ENCODE data around the gene AK4. TPM values are rescaled to one million over a fixed set of nuclear protein-coding genes. Genes with fewer than 3 reads are reported as not detected.

The AK4 gene
- total RNA-seq, 1 experiment from 2014 or later = 17.6 TPM

DNA sequence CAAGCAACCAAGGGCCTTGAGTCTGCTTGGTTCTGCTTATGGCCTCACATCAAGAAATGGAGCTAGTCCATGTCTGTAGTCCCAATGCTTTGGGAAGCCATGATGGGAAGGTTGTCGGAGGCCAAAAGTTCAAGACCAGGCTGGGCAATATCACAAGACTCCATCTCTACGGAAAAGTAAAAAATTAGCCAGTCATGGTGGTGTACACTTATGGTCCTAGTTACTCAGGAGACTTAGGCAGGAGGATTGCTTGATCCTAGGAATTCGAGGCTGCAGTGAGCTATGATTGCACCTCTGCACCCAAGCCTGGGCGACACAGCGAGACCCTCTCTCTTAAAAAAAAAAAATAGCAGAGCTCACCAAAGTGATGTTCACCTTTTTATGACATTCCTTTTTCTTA is 81.2 kb downstream of the AK4 start:
- BruUV-seq (replicated peaks) = no TSS peak

DNA sequence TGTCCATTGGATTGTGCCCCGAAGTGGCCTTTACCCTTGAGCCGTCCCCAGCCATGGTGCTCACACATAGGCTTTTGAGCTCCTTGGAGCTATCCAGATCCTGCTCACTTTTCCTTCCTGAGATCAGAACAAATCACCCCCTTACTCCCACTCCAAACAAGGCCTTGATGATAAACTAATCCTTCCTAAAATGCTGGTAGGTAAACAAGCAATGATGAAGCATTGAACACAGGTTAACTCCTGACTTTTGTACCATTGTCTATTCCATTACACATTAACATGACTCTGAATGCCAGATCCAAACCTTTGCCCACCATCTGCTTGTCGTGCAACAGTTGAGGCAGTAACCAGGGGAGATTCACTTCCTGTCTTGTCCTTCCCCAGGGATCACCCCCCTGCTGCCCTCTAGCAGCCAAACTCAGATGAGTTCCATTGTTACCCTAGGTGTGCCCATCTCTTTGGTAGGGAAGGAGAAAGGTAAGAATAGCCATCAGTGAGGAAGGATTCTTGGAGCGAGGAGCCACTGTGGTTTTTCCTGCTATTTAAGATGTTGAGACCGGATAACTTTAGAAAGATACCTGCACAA is 81.8 kb downstream of the AK4 start:
- H3K4me2 ChIP-seq = no peak overlapping the region
- H3K4me1 ChIP-seq (replicated peaks; ENCODE audit: insufficient read depth) = no peaks in the 10 kb centered on the region
- POLR2A ChIA-PET (ENCODE audit: unreplicated experiment) = no interaction called here
- no peak overlapping the region for H3K4me3 ChIP-seq
- intact Hi-C loops (cut with micrococcal nuclease; ENCODE audit: unreplicated experiment) = loop anchor here (10.0 kb wide), 1 partner anchor 1215 kb away; no protein-coding TSS in a partner anchor
- no peaks in the 10 kb centered on the region for H4K20me1 ChIP-seq (ENCODE audit: insufficient read depth)
- H3K27me3 ChIP-seq (ENCODE audit: insufficient read depth, low read depth) = no peaks in the 10 kb centered on the region
- TF ChIP-seq EZH2 (IDR thresholded peaks at IDR 0.05; ENCODE audit: low read depth) = no peak
- TF ChIP-seq, protein P1, sequence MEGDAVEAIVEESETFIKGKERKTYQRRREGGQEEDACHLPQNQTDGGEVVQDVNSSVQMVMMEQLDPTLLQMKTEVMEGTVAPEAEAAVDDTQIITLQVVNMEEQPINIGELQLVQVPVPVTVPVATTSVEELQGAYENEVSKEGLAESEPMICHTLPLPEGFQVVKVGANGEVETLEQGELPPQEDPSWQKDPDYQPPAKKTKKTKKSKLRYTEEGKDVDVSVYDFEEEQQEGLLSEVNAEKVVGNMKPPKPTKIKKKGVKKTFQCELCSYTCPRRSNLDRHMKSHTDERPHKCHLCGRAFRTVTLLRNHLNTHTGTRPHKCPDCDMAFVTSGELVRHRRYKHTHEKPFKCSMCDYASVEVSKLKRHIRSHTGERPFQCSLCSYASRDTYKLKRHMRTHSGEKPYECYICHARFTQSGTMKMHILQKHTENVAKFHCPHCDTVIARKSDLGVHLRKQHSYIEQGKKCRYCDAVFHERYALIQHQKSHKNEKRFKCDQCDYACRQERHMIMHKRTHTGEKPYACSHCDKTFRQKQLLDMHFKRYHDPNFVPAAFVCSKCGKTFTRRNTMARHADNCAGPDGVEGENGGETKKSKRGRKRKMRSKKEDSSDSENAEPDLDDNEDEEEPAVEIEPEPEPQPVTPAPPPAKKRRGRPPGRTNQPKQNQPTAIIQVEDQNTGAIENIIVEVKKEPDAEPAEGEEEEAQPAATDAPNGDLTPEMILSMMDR (conservative IDR thresholded peaks at IDR 0.05) = no peak
- H3K79me2 ChIP-seq (ENCODE audit: low read depth) = no peaks in the 10 kb centered on the region
- no peaks in the 10 kb centered on the region for H3F3A ChIP-seq (ENCODE audit: insufficient read depth, low read depth)
- no peaks in the 10 kb centered on the region for H3K9me3 ChIP-seq (ENCODE audit: insufficient read depth, low read depth)
- no peak overlapping the region for H3K27ac ChIP-seq
- no peak overlapping the region for H2AFZ ChIP-seq
- DNase-seq = no peak
- no peaks in the 10 kb centered on the region for H3K9me2 ChIP-seq (ENCODE audit: insufficient read depth)
- H3K36me3 ChIP-seq (ENCODE audit: low read depth) = no peaks in the 10 kb centered on the region
- BruUV-seq (replicated peaks) = no TSS peak
- CTCF ChIA-PET = interaction anchor here (0.7 kb wide), 1 partner anchor 93 kb away, joined by 4 read pairs; no protein-coding TSS in a partner anchor

More for the DNA sequence above, 81.2 kb downstream of the AK4 start:
- Histone ChIP-seq H3F3A (ENCODE audit: insufficient read depth, low read depth) (no peaks in the 10 kb centered on the region), H3K36me3 (ENCODE audit: low read depth) (no peaks in the 10 kb centered on the region), H2AFZ (no peak overlapping the region), H3K27ac (no peak overlapping the region), H3K9me3 (ENCODE audit: insufficient read depth, low read depth) (no peaks in the 10 kb centered on the region), H3K4me1 (replicated peaks; ENCODE audit: insufficient read depth) (no peaks in the 10 kb centered on the region), H3K4me2 (no peak overlapping the region), H3K27me3 (ENCODE audit: insufficient read depth, low read depth) (no peaks in the 10 kb centered on the region), H3K79me2 (ENCODE audit: low read depth) (no peaks in the 10 kb centered on the region), H3K4me3 (no peak overlapping the region), H4K20me1 (ENCODE audit: insufficient read depth) (no peaks in the 10 kb centered on the region), H3K9me2 (ENCODE audit: insufficient read depth) (no peaks in the 10 kb centered on the region)
- POLR2A ChIA-PET (ENCODE audit: unreplicated experiment) = no interaction called here
- no peak for TF ChIP-seq EZH2 (IDR thresholded peaks at IDR 0.05; ENCODE audit: low read depth)
- TF ChIP-seq, protein P1 (conservative IDR thresholded peaks at IDR 0.05) = no peak
- DNase-seq = no peak
- CTCF ChIA-PET = interaction anchor here (0.7 kb wide), 1 partner anchor 92 kb away, joined by 4 read pairs; no protein-coding TSS in a partner anchor
- intact Hi-C loops (cut with micrococcal nuclease; ENCODE audit: unreplicated experiment) = no loop called here

DNA sequence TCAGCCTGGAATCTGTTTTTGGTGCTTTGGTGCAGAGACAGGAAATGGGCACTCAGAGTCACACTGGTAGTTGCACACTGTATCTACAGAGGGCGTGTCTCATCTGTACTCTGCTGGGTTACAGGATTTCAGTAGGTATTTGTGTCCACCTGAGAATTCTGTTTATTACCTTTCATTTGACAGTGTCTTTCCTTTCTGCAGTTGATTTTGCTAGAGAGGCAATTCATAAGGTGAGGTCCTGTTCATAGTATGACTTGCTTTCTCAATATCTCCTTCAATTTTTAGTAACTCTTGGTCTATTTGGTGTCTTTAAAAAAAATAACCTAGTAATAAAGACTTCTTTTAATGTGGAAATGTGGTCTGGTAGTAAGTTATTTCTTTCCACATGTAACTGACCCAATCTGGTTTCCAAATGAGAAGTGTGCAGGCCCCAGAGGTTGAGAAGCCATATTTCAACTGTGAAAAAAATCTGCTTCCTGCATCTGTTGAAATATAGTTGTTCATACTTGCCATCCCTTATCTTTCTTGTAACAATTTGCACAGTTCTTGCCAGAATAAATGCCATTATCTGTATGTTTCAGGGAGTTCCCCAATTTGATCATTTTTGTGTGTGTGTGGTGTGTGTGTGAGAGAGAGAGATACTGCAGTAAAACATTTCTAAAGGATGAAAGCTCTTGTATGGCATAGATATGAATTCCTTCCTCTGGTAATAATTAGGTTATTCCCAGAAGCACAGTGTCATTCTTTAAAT is 82.9 kb downstream of the AK4 start:
- Histone ChIP-seq H4K20me1 (ENCODE audit: insufficient read depth) (no peaks in the 10 kb centered on the region), H3K4me2 (no peak overlapping the region), H3K4me1 (replicated peaks; ENCODE audit: insufficient read depth) (no peaks in the 10 kb centered on the region), H3K36me3 (ENCODE audit: low read depth) (no peaks in the 10 kb centered on the region), H3K4me3 (no peak overlapping the region), H3K27ac (no peak overlapping the region), H3K9me3 (ENCODE audit: insufficient read depth, low read depth) (no peaks in the 10 kb centered on the region), H3K79me2 (ENCODE audit: low read depth) (no peaks in the 10 kb centered on the region), H3K9me2 (ENCODE audit: insufficient read depth) (no peaks in the 10 kb centered on the region), H3K27me3 (ENCODE audit: insufficient read depth, low read depth) (no peaks in the 10 kb centered on the region), H2AFZ (no peak overlapping the region), H3F3A (ENCODE audit: insufficient read depth, low read depth) (no peaks in the 10 kb centered on the region)
- no peak for TF ChIP-seq EZH2 (IDR thresholded peaks at IDR 0.05; ENCODE audit: low read depth)
- TF ChIP-seq, protein P1 (conservative IDR thresholded peaks at IDR 0.05) = no peak
- BruUV-seq (replicated peaks) = no TSS peak
- no peak for DNase-seq
- POLR2A ChIA-PET (ENCODE audit: unreplicated experiment) = interaction anchor here (0.6 to 0.7 kb wide), 2 partner anchors 186 to 307 kb away, joined by 5 to 6 read pairs; no protein-coding TSS in a partner anchor
- CTCF ChIA-PET = interaction anchor here (0.6 kb wide), 1 partner anchor 498 kb away, joined by 4 read pairs; no protein-coding TSS in a partner anchor
- intact Hi-C loops (cut with micrococcal nuclease; ENCODE audit: unreplicated experiment) = loop anchor here (10.0 kb wide), 1 partner anchor 1214 kb away; no protein-coding TSS in a partner anchor

Measured in PC-9 (cell line).